ENCODE measurements around the gene PRKCZ. TPM values are rescaled to one million over a fixed set of nuclear protein-coding genes. Genes with fewer than 3 reads are reported as not detected.

The PRKCZ gene
- total RNA-seq, 1 experiment from 2014 or later = 56.8 TPM

DNA sequence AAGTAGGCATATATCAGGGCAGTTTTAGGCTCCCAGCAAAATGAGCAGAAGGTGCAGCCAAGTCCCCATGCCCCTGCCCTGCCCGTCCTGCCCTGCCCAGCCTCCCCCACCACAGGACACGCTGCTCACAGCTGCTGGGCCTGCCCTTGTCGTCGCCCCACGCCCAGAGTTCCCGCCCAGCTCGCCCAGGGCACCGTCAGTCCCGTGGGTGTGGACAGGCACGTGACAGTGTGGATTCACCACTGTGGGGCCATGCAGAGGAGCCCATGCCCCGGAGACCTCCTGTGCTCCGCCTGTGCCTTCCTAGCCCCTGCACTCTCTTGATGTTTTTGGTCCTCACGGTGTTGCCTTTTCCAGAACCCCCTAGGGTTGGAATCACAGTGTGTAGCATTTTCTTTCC is 137.4 kb downstream of the PRKCZ start:
- ChIA-PET POLR2A (ENCODE audit: unreplicated experiment) (no interaction called here), CTCF (no interaction called here)
- no peak overlapping the region for H2AFZ ChIP-seq (ENCODE audit: low read length)
- DNase-seq (no peak), ATAC-seq (no peak)
- intact Hi-C loops (cut with micrococcal nuclease) = no loop called here
- H3K4me1 ChIP-seq (ENCODE audit: insufficient read depth, low read length) = peaks cover 31% of the 10 kb centered on the region
- BruUV-seq (replicated peaks) = no TSS peak
- TF ChIP-seq, protein P1, sequence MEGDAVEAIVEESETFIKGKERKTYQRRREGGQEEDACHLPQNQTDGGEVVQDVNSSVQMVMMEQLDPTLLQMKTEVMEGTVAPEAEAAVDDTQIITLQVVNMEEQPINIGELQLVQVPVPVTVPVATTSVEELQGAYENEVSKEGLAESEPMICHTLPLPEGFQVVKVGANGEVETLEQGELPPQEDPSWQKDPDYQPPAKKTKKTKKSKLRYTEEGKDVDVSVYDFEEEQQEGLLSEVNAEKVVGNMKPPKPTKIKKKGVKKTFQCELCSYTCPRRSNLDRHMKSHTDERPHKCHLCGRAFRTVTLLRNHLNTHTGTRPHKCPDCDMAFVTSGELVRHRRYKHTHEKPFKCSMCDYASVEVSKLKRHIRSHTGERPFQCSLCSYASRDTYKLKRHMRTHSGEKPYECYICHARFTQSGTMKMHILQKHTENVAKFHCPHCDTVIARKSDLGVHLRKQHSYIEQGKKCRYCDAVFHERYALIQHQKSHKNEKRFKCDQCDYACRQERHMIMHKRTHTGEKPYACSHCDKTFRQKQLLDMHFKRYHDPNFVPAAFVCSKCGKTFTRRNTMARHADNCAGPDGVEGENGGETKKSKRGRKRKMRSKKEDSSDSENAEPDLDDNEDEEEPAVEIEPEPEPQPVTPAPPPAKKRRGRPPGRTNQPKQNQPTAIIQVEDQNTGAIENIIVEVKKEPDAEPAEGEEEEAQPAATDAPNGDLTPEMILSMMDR (conservative IDR thresholded peaks at IDR 0.05; ENCODE audit: low read depth, low read length) = no peak
- TF ChIP-seq EZH2phosphoT487 (IDR thresholded peaks at IDR 0.05; ENCODE audit: borderline replicate concordance, low read length) (no peak), EZH2 (IDR thresholded peaks at IDR 0.05; ENCODE audit: low read length, unreplicated experiment) (no peak)
- no peak overlapping the region for H3K9ac ChIP-seq (ENCODE audit: low read length)
- H3K4me2 ChIP-seq (ENCODE audit: low read length) = no peak overlapping the region
- no peaks in the 10 kb centered on the region for H3F3A ChIP-seq (ENCODE audit: low read length, unreplicated experiment)
- no peaks in the 10 kb centered on the region for H4K20me1 ChIP-seq (ENCODE audit: low read length)
- H3K36me3 ChIP-seq (ENCODE audit: low read depth, low read length) = no peaks in the 10 kb centered on the region; the same call in 1 of the 2 replicates
- no peaks in the 10 kb centered on the region for H3K27me3 ChIP-seq (ENCODE audit: low read length)
- no peak overlapping the region for H3K27ac ChIP-seq (ENCODE audit: low read length)
- peaks cover 29% of the 10 kb centered on the region for H3K79me2 ChIP-seq (ENCODE audit: low read length)
- no peaks in the 10 kb centered on the region for H3K9me3 ChIP-seq (ENCODE audit: low read length)
- no peak overlapping the region for H3K4me3 ChIP-seq (ENCODE audit: low read length)
- H3K9me2 ChIP-seq (replicated peaks; ENCODE audit: low read length) = no peaks in the 10 kb centered on the region

DNA sequence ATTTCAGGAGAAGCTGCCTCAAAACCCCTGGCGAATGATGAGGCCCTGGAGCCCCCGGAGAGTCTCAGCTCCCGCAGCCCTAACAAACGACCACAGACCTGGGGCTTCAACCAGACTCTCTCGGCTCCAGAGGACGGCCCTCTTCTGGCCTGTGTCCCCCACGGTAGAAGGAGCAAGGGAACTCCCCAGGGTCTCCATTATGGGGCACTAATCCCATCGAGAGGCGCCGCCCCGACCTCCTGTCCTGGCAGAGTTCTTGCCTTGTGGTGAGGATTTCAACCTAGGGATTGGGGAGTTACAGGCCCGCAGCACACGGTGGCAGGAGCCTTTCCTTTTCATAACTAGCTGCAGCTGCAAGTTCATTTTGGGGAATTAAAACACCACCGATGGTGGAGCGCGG is 138.1 kb downstream of the PRKCZ start:
- no peaks in the 10 kb centered on the region for H3K27me3 ChIP-seq (ENCODE audit: low read length)
- no peaks in the 10 kb centered on the region for H4K20me1 ChIP-seq (ENCODE audit: low read length)
- peaks cover 36% of the 10 kb centered on the region for H3K79me2 ChIP-seq (ENCODE audit: low read length)
- no peak for DNase-seq
- H3K4me3 ChIP-seq (ENCODE audit: low read length) = no peak overlapping the region
- H3K36me3 ChIP-seq (ENCODE audit: low read depth, low read length) = no peaks in the 10 kb centered on the region; the same call in 1 of the 2 replicates
- no peak overlapping the region for H3K27ac ChIP-seq (ENCODE audit: low read length)
- CTCF ChIA-PET = no interaction called here
- no peak overlapping the region for H2AFZ ChIP-seq (ENCODE audit: low read length)
- H3K9me2 ChIP-seq (replicated peaks; ENCODE audit: low read length) = no peaks in the 10 kb centered on the region
- no peak overlapping the region for H3K9ac ChIP-seq (ENCODE audit: low read length)
- no peak overlapping the region for H3K4me2 ChIP-seq (ENCODE audit: low read length)
- BruUV-seq (replicated peaks) = no TSS peak
- no peak for ATAC-seq
- H3K9me3 ChIP-seq (ENCODE audit: low read length) = no peaks in the 10 kb centered on the region
- intact Hi-C loops (cut with micrococcal nuclease) = no loop called here
- TF ChIP-seq, protein P1 (conservative IDR thresholded peaks at IDR 0.05; ENCODE audit: low read depth, low read length) = no peak
- TF ChIP-seq EZH2phosphoT487 (IDR thresholded peaks at IDR 0.05; ENCODE audit: borderline replicate concordance, low read length) (no peak), EZH2 (IDR thresholded peaks at IDR 0.05; ENCODE audit: low read length, unreplicated experiment) (no peak)
- POLR2A ChIA-PET (ENCODE audit: unreplicated experiment) = no interaction called here
- H3F3A ChIP-seq (ENCODE audit: low read length, unreplicated experiment) = no peaks in the 10 kb centered on the region
- peaks cover 39% of the 10 kb centered on the region for H3K4me1 ChIP-seq (ENCODE audit: insufficient read depth, low read length)

All from PC-3 (cell line).